Measurements from ENCODE around the gene LHX8. TPM values are rescaled to one million over a fixed set of nuclear protein-coding genes. Genes with fewer than 3 reads are reported as not detected.

The LHX8 gene
- total RNA-seq, 1 experiment from 2014 or later = not detected

DNA sequence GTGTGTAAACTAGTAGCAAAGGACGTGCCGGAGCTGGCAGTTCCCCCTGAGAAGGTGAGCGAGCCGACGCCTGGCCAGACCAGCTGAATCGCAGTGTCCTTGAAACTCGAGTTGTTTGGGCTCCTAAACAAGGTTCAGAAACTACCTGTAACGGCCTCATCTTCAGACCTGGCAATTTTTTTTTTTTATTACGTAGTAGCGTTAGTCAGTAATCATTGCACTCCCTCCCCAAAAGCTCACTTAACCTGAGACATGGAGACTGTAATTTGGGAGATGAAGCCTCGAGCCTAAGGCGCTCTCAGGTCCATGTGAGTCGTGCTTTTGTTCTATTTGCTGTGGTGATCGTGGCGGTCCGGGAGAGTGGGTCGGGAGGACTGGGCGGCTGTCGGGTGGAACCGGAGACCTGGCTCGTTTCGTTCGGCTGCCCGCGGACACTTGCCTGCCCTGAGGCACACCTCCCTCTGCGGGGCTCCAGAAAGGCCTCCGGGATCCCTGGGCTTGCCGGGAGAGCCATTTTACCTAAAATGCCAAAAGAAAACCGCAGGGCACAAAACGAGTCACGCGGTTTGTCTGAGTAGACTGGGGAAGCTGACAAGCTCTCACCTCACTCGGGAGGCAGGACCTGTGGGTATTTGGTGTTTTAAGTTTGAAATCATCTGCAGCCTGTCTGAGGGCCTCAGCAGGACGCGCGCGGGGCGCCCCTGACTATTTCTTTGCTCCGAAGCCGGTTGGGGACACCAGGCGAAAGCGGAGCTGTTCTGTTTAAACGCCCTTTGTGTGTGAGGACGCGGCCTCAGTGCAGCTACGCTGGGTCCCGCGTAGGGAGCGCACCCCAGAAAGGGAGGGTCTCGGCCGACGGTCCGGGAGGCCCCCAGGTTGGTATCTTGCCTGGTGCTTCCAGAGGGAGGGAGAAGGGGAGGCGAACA is 722 bp downstream of the LHX8 start:
- intact Hi-C loops (cut with micrococcal nuclease) = no loop called here
- CTCF ChIA-PET = no interaction called here
- Mint-ChIP-seq H3K4me1 (ENCODE audit: insufficient read depth, unreplicated experiment) (no peaks in the 10 kb centered on the region), H3K4me3 (ENCODE audit: unreplicated experiment) (no peak overlapping the region), H3K27me3 (ENCODE audit: insufficient read depth, unreplicated experiment) (no peaks in the 10 kb centered on the region), H3K27ac (ENCODE audit: low read depth, unreplicated experiment) (no peak overlapping the region), H3K9me3 (ENCODE audit: unreplicated experiment) (peaks cover 17% of the 10 kb centered on the region), H3K36me3 (ENCODE audit: insufficient read depth, unreplicated experiment) (no peaks in the 10 kb centered on the region)
- no TSS peak for BruUV-seq (replicated peaks)
- TF ChIP-seq, protein P1, sequence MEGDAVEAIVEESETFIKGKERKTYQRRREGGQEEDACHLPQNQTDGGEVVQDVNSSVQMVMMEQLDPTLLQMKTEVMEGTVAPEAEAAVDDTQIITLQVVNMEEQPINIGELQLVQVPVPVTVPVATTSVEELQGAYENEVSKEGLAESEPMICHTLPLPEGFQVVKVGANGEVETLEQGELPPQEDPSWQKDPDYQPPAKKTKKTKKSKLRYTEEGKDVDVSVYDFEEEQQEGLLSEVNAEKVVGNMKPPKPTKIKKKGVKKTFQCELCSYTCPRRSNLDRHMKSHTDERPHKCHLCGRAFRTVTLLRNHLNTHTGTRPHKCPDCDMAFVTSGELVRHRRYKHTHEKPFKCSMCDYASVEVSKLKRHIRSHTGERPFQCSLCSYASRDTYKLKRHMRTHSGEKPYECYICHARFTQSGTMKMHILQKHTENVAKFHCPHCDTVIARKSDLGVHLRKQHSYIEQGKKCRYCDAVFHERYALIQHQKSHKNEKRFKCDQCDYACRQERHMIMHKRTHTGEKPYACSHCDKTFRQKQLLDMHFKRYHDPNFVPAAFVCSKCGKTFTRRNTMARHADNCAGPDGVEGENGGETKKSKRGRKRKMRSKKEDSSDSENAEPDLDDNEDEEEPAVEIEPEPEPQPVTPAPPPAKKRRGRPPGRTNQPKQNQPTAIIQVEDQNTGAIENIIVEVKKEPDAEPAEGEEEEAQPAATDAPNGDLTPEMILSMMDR (IDR thresholded peaks at IDR 0.05; ENCODE audit: unreplicated experiment) = no peak
- POLR2A ChIA-PET = no interaction called here
- DNase-seq (ENCODE audit: unreplicated experiment) = no peak

DNA sequence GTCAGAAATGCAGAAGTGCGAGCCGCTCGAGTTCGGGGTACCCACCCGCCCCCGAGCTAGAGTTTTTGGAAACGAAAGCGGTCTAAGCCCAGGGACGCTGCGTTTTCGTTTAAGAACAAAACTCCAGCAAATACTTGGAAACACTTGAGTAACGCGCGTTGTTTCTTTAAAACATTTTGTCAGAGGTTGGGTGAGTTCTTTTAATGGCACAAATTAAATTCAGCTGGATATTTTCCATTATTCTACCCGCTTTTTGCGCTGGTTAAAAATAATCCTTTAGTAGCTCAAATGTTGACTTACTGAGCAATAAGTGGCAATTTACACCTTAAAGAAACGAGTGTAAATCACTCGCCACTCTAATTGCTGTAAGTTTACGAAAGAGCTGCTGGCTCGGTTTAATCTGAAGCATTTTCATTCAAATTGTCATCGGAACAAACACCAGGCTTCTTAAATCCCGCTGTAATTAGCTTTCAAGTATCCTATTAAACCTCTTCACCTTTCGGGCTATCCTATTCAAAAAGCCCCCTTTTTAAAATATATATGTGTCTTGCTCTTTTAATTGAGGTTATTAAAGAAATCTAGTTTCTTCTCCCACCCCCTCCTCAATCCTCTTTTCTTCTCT is 1.5 kb downstream of the LHX8 start:
- ChIA-PET POLR2A (no interaction called here), CTCF (interaction anchor here (0.6 kb wide), 1 partner anchor 446 kb away, joined by 3 read pairs; no protein-coding TSS in a partner anchor)
- no peaks in the 10 kb centered on the region for H3K27me3 Mint-ChIP-seq (ENCODE audit: insufficient read depth, unreplicated experiment)
- no peak for DNase-seq (ENCODE audit: unreplicated experiment)
- H3K9me3 Mint-ChIP-seq (ENCODE audit: unreplicated experiment) = peaks cover 17% of the 10 kb centered on the region
- no peak overlapping the region for H3K4me3 Mint-ChIP-seq (ENCODE audit: unreplicated experiment)
- BruUV-seq (replicated peaks) = no TSS peak
- intact Hi-C loops (cut with micrococcal nuclease) = no loop called here
- H3K36me3 Mint-ChIP-seq (ENCODE audit: insufficient read depth, unreplicated experiment) = no peaks in the 10 kb centered on the region
- TF ChIP-seq, protein P1 (IDR thresholded peaks at IDR 0.05; ENCODE audit: unreplicated experiment) = no peak
- no peak overlapping the region for H3K27ac Mint-ChIP-seq (ENCODE audit: low read depth, unreplicated experiment)
- H3K4me1 Mint-ChIP-seq (ENCODE audit: insufficient read depth, unreplicated experiment) = no peaks in the 10 kb centered on the region

DNA sequence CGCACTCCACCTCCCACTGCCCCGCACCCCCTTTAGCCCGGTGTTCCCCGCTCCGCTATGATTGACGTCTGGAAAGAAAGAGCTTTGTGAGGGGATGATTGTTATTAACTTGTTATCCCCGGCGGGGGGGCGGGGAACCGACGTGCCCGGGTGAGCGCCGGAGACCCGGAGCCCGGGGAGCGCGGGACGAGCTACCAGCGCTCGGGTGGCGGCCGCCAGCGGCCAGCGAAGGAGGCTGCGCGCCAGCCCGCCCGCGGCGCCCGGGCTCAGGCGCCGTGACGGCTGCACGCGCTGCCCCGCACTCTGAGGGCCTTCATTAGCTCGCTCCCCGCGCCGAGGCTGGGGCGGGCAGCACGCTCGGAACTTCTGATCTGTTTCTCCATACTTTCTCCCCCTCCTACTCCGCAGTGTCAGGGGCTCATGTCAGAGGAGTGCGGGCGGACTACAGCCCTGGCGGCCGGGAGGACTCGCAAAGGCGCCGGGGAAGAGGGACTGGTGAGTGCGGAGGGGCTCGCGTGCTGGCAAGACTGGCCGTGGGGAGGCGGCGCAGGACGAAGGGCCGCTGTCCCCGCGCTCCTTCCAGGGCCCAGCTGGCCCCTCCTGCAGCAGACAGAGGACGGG is 2.1 kb downstream of the LHX8 start:
- peaks cover 17% of the 10 kb centered on the region for H3K9me3 Mint-ChIP-seq (ENCODE audit: unreplicated experiment)
- H3K4me1 Mint-ChIP-seq (ENCODE audit: insufficient read depth, unreplicated experiment) = no peaks in the 10 kb centered on the region
- H3K36me3 Mint-ChIP-seq (ENCODE audit: insufficient read depth, unreplicated experiment) = no peaks in the 10 kb centered on the region
- intact Hi-C loops (cut with micrococcal nuclease) = no loop called here
- TF ChIP-seq, protein P1 (IDR thresholded peaks at IDR 0.05; ENCODE audit: unreplicated experiment) = no peak
- DNase-seq (ENCODE audit: unreplicated experiment) = no peak
- POLR2A ChIA-PET = no interaction called here
- no peak overlapping the region for H3K4me3 Mint-ChIP-seq (ENCODE audit: unreplicated experiment)
- H3K27ac Mint-ChIP-seq (ENCODE audit: low read depth, unreplicated experiment) = no peak overlapping the region
- no peaks in the 10 kb centered on the region for H3K27me3 Mint-ChIP-seq (ENCODE audit: insufficient read depth, unreplicated experiment)
- CTCF ChIA-PET = interaction anchor here (0.6 kb wide), 1 partner anchor 445 kb away, joined by 3 read pairs; no protein-coding TSS in a partner anchor
- BruUV-seq (replicated peaks) = no TSS peak

Measured in MCF 10A (cell line).